ENCODE results near the gene STAG1. TPM values are rescaled to one million over a fixed set of nuclear protein-coding genes. Genes with fewer than 3 reads are reported as not detected.

Gene STAG1
- total and polyA plus RNA-seq, 2 of the 13 experiments (the other 11 are each of a cell fraction or from before 2014, with no cell fraction given) = 6.2 to 25.9 TPM

DNA sequence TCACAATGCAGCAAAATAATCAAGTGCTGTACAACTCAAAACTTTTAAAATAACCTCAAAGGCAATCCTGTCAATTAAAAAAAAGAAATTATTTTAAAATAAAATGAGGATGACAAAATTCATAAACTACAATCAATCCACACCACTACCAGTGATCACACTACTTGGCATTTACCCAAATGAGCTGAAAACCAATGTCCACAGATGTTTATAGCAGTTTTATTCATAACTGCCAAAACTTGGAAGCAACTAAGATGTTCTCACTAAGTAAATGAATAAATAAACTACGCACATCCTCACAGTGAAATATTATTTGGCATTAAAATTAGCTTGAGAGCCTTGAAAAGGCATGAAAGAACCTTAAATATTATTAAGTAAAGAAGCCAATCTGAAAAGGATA lies 121.3 kb downstream of the STAG1 start:
- POLR2A ChIA-PET = no interaction called here
- FAIRE-seq = no peak
- no peak overlapping the region for H3K4me2 ChIP-seq (ENCODE audit: low read depth, low read length)
- no TSS peak for BruUV-seq (replicated peaks)
- TF ChIP-seq ZSCAN20 (CRISPR knock-in tag; IDR thresholded peaks at IDR 0.05; ENCODE audit: borderline replicate concordance) (no peak), YEATS4 (CRISPR knock-in tag; IDR thresholded peaks at IDR 0.05; ENCODE audit: borderline replicate concordance) (no peak), BRD4 (CRISPR knock-in tag; IDR thresholded peaks at IDR 0.05) (no peak), ZNF468 (CRISPR knock-in tag; IDR thresholded peaks at IDR 0.05) (no peak), SUZ12 (IDR thresholded peaks at IDR 0.05; ENCODE audit: low read depth, low read length) (no peak), ZNF678 (CRISPR knock-in tag; IDR thresholded peaks at IDR 0.05) (no peak), EZH2 (conservative IDR thresholded peaks at IDR 0.05; ENCODE audit: low read depth, low read length) (no peak), MTF1 (CRISPR knock-in tag; IDR thresholded peaks at IDR 0.05) (no peak), ZNF792 (CRISPR knock-in tag; IDR thresholded peaks at IDR 0.05) (no peak)
- TF ChIP-seq, protein P1, sequence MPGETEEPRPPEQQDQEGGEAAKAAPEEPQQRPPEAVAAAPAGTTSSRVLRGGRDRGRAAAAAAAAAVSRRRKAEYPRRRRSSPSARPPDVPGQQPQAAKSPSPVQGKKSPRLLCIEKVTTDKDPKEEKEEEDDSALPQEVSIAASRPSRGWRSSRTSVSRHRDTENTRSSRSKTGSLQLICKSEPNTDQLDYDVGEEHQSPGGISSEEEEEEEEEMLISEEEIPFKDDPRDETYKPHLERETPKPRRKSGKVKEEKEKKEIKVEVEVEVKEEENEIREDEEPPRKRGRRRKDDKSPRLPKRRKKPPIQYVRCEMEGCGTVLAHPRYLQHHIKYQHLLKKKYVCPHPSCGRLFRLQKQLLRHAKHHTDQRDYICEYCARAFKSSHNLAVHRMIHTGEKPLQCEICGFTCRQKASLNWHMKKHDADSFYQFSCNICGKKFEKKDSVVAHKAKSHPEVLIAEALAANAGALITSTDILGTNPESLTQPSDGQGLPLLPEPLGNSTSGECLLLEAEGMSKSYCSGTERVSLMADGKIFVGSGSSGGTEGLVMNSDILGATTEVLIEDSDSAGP (CRISPR knock-in tag; IDR thresholded peaks at IDR 0.05; ENCODE audit: borderline replicate concordance) = no peak
- CTCF ChIA-PET (ENCODE audit: low intra/inter-chr PET ratio, low total read pairs) = no interaction called here
- no peak overlapping the region for H2AFZ ChIP-seq (ENCODE audit: low read length)
- H3K27me3 ChIP-seq (ENCODE audit: control insufficient read depth in 1 of 2, insufficient read depth in 2 of 2, low read length in 2 of 2) = no peaks in the 10 kb centered on the region
- H3K9me3 ChIP-seq (ENCODE audit: low read length) = no peaks in the 10 kb centered on the region
- H3K4me3 ChIP-seq (replicated peaks in 1 of 3; ENCODE audit: insufficient read depth in 1 of 3, low read depth in 2 of 3, low read length in 3 of 3) = no peak overlapping the region
- H3K36me3 ChIP-seq (replicated peaks in 1 of 2; ENCODE audit: control insufficient read depth in 1 of 2, insufficient read depth in 2 of 2, low read length in 2 of 2) = peaks cover 0 to 4% of the 10 kb centered on the region in 2 experiments; a peak in 1 of 5 replicates
- H3K27ac ChIP-seq (ENCODE audit: extremely low read length, insufficient read depth, low read length) = no peak overlapping the region
- 97% methylated on average over 1 of the region's 1 CpG for WGBS (ENCODE audit: low lambda C conversion rate)
- intact Hi-C loops (cut with micrococcal nuclease; ENCODE audit: unreplicated experiment) (loop anchor here (5.0 kb wide), 2 partner anchors 44 to 121 kb away; partner anchors contain the start of gene STAG1), in situ Hi-C loops (cut with HindIII; ENCODE audit: extremely low pct_ligation_motif_present, low pct_unique_long_range_greater_than_20kb) (no loop called here)
- no peak for ATAC-seq
- peaks cover 27% of the 10 kb centered on the region for H3K4me1 ChIP-seq (ENCODE audit: insufficient read depth, low read length)
- DNase-seq (ENCODE audit: low spot score) = no peak
- peaks cover 39% of the 10 kb centered on the region for H3K79me2 ChIP-seq (ENCODE audit: insufficient read depth, low read length)
- H3K9ac ChIP-seq (ENCODE audit: insufficient read depth, low read depth, low read length) = no peak overlapping the region
- H4K20me1 ChIP-seq (ENCODE audit: insufficient read depth, low read length) = no peaks in the 10 kb centered on the region

All from HepG2 (cell line).